ENCODE data around the gene IGLL5.

- no peak for TF ChIP-seq POLR2A (IDR thresholded peaks at IDR 0.05)
- TF ChIP-seq, protein P1, sequence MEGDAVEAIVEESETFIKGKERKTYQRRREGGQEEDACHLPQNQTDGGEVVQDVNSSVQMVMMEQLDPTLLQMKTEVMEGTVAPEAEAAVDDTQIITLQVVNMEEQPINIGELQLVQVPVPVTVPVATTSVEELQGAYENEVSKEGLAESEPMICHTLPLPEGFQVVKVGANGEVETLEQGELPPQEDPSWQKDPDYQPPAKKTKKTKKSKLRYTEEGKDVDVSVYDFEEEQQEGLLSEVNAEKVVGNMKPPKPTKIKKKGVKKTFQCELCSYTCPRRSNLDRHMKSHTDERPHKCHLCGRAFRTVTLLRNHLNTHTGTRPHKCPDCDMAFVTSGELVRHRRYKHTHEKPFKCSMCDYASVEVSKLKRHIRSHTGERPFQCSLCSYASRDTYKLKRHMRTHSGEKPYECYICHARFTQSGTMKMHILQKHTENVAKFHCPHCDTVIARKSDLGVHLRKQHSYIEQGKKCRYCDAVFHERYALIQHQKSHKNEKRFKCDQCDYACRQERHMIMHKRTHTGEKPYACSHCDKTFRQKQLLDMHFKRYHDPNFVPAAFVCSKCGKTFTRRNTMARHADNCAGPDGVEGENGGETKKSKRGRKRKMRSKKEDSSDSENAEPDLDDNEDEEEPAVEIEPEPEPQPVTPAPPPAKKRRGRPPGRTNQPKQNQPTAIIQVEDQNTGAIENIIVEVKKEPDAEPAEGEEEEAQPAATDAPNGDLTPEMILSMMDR (IDR thresholded peaks at IDR 0.05) = no peak
These were observed 41.2 kb downstream of the IGLL5 start for GRCh38 chr22:22928666-22929380.

All from uterus (tissue), 2 donors.